Activated CD4-positive, alpha-beta T cell treated with anti-CD3 and anti-CD28 coated beads, Interleukin-2, amount 50 U/mL, for 1 hour (primary cell): ENCODE data around the gene PLOD2.

ENCODE experiments used
- DNase-seq: peaks from one replicate; pipeline ENCODE4 v3.0.0-alpha.2; 2020

Gene PLOD2

GRCh38 chr3:146160964-146161662, at the start of gene PLOD2:
Gene PLOD2, minus strand, starts transcription at chr3:146161184. Its CDS starts 195 bp downstream, at chr3:146160989.
- no peak for DNase-seq

- no peak for DNase-seq
Measured at GRCh38 chr3:146209371-146209770, 48.4 kb upstream of the PLOD2 start.

- no peak for DNase-seq
Measured at GRCh38 chr3:146203776-146204175, 42.8 kb upstream of the PLOD2 start.

- no peak for DNase-seq
Measured at GRCh38 chr3:146200461-146201220, 39.7 kb upstream of the PLOD2 start.

- DNase-seq: no peak
Measured at GRCh38 chr3:146199762-146200161, 38.8 kb upstream of the PLOD2 start.

GRCh38 chr3:146196789-146197188, 35.8 kb upstream of the PLOD2 start:
- DNase-seq: no peak

- no peak for DNase-seq
Measured at GRCh38 chr3:146195605-146196004, 34.6 kb upstream of the PLOD2 start.

GRCh38 chr3:146195030-146195429, 34.0 kb upstream of the PLOD2 start:
- no peak for DNase-seq

- DNase-seq: no peak
Measured at GRCh38 chr3:146191051-146191450, 30.1 kb upstream of the PLOD2 start.

GRCh38 chr3:146189519-146190173, 28.7 kb upstream of the PLOD2 start:
- no peak for DNase-seq

- no peak for DNase-seq
Measured at GRCh38 chr3:146187334-146187950, 26.5 kb upstream of the PLOD2 start.

- no peak for DNase-seq
Measured at GRCh38 chr3:146184241-146185015, 23.4 kb upstream of the PLOD2 start.

- DNase-seq: no peak
Measured at GRCh38 chr3:146181216-146181615, 20.2 kb upstream of the PLOD2 start.

- no peak for DNase-seq
Measured at GRCh38 chr3:146180376-146180775, 19.4 kb upstream of the PLOD2 start.

- DNase-seq: no peak
Measured at GRCh38 chr3:146178006-146178689, 17.2 kb upstream of the PLOD2 start.

- DNase-seq: no peak
Measured at GRCh38 chr3:146177519-146177918, 16.5 kb upstream of the PLOD2 start.

- DNase-seq: no peak
Measured at GRCh38 chr3:146177072-146177471, 16.1 kb upstream of the PLOD2 start.

GRCh38 chr3:146172586-146172985, 11.6 kb upstream of the PLOD2 start:
- DNase-seq: no peak

- no peak for DNase-seq
Measured at GRCh38 chr3:146170591-146170990, 9.6 kb upstream of the PLOD2 start.

- DNase-seq: no peak
Measured at GRCh38 chr3:146169891-146170290, 8.9 kb upstream of the PLOD2 start.

GRCh38 chr3:146166826-146167225, 5.8 kb upstream of the PLOD2 start:
- DNase-seq: no peak

- no peak for DNase-seq
Measured at GRCh38 chr3:146166415-146166821, 5.4 kb upstream of the PLOD2 start.
